GM19467 (cell line): ENCODE measurements around the gene HPS5.

Source experiments
- ATAC-seq: cut with Tn5 transposase; IDR thresholded peaks from one replicate; pipeline ENCODE4 v1.9.1; 2021; ENCODE audit warnings: mild to moderate bottlenecking, moderate library complexity; ENCODE audit not compliant: unreplicated experiment

Gene HPS5

GRCh38 chr11:18243783-18244362 lies 78.1 kb downstream of the HPS5 start:
- no peak for ATAC-seq

GRCh38 chr11:18239655-18240054 lies 82.3 kb downstream of the HPS5 start:
- no peak for ATAC-seq

- no peak for ATAC-seq
Observed at GRCh38 chr11:18236664-18237356, 85.1 kb downstream of the HPS5 start, which contains the start of gene SAA4. SAA4 (minus strand) TSS chr11:18236802; CDS start chr11:18235926, 876 bp downstream.

- ATAC-seq = no peak
Observed at GRCh38 chr11:18235394-18236334, 86.3 kb downstream of the HPS5 start.

- no peak for ATAC-seq
Observed at GRCh38 chr11:18233912-18234311, 88.0 kb downstream of the HPS5 start.

GRCh38 chr11:18230859-18231258 lies 91.1 kb downstream of the HPS5 start:
- ATAC-seq = no peak

- ATAC-seq = peak; percentile 92
Observed at GRCh38 chr11:18229501-18229900, 92.4 kb downstream of the HPS5 start.
